Activated B cell treated with CpG ODN at 0.5 μM for 24 hours (primary cell): ENCODE results near the gene EIPR1. TPM values are rescaled to one million over a fixed set of nuclear protein-coding genes. Genes with fewer than 3 reads are reported as not detected.

Source experiments
- ATAC-seq: fragments of 200-7000 bp; cut with Tn5 transposase; one replicate; pipeline ENCODE4 v1.10.0; 2021; ENCODE audit warnings: low read depth, mild to moderate bottlenecking, moderate library complexity
- CTCF ChIA-PET: fragments of 350-600 bp; sonication (Branson Sonifier 250); formaldehyde crosslinking; loops from one replicate; lab custom pipeline; 2021; ENCODE audit warnings: antibody characterized with exemption; lab: Charles Lee
- POLR2A ChIA-PET: fragments of 350-600 bp; sonication (Branson Sonifier 250); formaldehyde crosslinking; loops from one replicate; lab custom pipeline; 2021; ENCODE audit warnings: antibody characterized with exemption; lab: Charles Lee
- DNase-seq: peaks from one replicate; pipeline ENCODE4 v3.0.0; 2022
- H3K27ac Mint-ChIP-seq: one replicate; pipeline ENCODE4 v1.8.0; 2020; ENCODE audit warnings: mixed read lengths
- H3K27me3 Mint-ChIP-seq: one replicate; pipeline ENCODE4 v1.8.0; 2021; ENCODE audit warnings: mixed read lengths
- H3K36me3 Mint-ChIP-seq: one replicate; pipeline ENCODE4 v1.8.0; 2021; ENCODE audit warnings: low read depth, mixed read lengths
- H3K4me1 Mint-ChIP-seq: one replicate; pipeline ENCODE4 v1.8.0; 2021; ENCODE audit warnings: mixed read lengths
- H3K4me3 Mint-ChIP-seq: one replicate; pipeline ENCODE4 v1.8.0; 2020; ENCODE audit warnings: mild to moderate bottlenecking, mixed read lengths
- H3K9me3 Mint-ChIP-seq: one replicate; pipeline ENCODE4 v1.8.0; 2020; ENCODE audit warnings: mixed read lengths
- CTCF ChIP-seq: fragments of 200-600 bp; IDR thresholded peaks from one replicate; pipeline ENCODE4 v1.8.0; 2022; ENCODE audit warnings: antibody characterized with exemption, mild to moderate bottlenecking
- intact Hi-C: fragments of 100-400 bp; cut with micrococcal nuclease; formaldehyde crosslinking; loops from one replicate; pipeline ENCODE4 v1.15.1; 2024
- total RNA-seq: library from RNA; stranded (reverse); gene quantifications from 2 replicates; pipeline ENCODE4 v1.2.3, GENCODE V29; 2022

EIPR1 gene
- total RNA-seq, 1 donor from 2014 or later = 36.3 TPM

GRCh38 chr2:3229221-3229620, 148.4 kb downstream of the EIPR1 start:
- ChIA-PET CTCF (no interaction called here), POLR2A (no interaction called here)
- H3K4me1 Mint-ChIP-seq = peaks cover 8% of the 10 kb centered on the region
- H3K27me3 Mint-ChIP-seq = no peaks in the 10 kb centered on the region
- H3K9me3 Mint-ChIP-seq = peaks cover 16% of the 10 kb centered on the region
- intact Hi-C loops = no loop called here
- no peak for ATAC-seq
- H3K4me3 Mint-ChIP-seq = no peak overlapping the region
- H3K27ac Mint-ChIP-seq = no peak overlapping the region
- no peak for DNase-seq
- no peak for TF ChIP-seq CTCF
- peaks cover 23% of the 10 kb centered on the region for H3K36me3 Mint-ChIP-seq

- POLR2A ChIA-PET = interaction anchor here (2.5 kb wide), 1 partner anchor 30 kb away, joined by 15 read pairs; no protein-coding TSS in a partner anchor
- Mint-ChIP-seq H3K4me1 (peaks cover 27% of the 10 kb centered on the region), H3K9me3 (peaks cover 17% of the 10 kb centered on the region), H3K27me3 (no peaks in the 10 kb centered on the region), H3K4me3 (no peak overlapping the region), H3K27ac (peak overlapping the region; percentile 90), H3K36me3 (peaks cover 8% of the 10 kb centered on the region)
- TF ChIP-seq CTCF = no peak
- intact Hi-C loops = no loop called here
- no peak for ATAC-seq
- CTCF ChIA-PET = no interaction called here
- DNase-seq = no peak
Observed at GRCh38 chr2:3224681-3225080, 152.9 kb downstream of the EIPR1 start.

GRCh38 chr2:3223080-3223923, 154.3 kb downstream of the EIPR1 start:
- H3K4me3 Mint-ChIP-seq = peak overlapping the region; percentile 52
- H3K27ac Mint-ChIP-seq = peak overlapping the region; percentile 90
- no peak for TF ChIP-seq CTCF
- ATAC-seq (peak; percentile 89), DNase-seq (no peak)
- intact Hi-C loops = loop anchor here (1.0 kb wide), 1 partner anchor 31 kb away; no protein-coding TSS in a partner anchor
- H3K36me3 Mint-ChIP-seq = peaks cover 8% of the 10 kb centered on the region
- no peaks in the 10 kb centered on the region for H3K27me3 Mint-ChIP-seq
- H3K4me1 Mint-ChIP-seq = peaks cover 27% of the 10 kb centered on the region
- ChIA-PET CTCF (interaction anchor here (1.0 kb wide), 1 partner anchor 22 kb away, joined by 3 read pairs; no protein-coding TSS in a partner anchor), POLR2A (interaction anchor here (0.9 to 2.5 kb wide), 4 partner anchors 19 to 335 kb away, joined by 3 to 15 read pairs (median 4); partner anchors contain the start of genes RNASEH1 and TRAPPC12)
- H3K9me3 Mint-ChIP-seq = peaks cover 13% of the 10 kb centered on the region

GRCh38 chr2:3222636-3223035, 155.0 kb downstream of the EIPR1 start:
- Mint-ChIP-seq H3K27ac (peak overlapping the region; percentile 90), H3K9me3 (peaks cover 13% of the 10 kb centered on the region), H3K4me3 (no peak overlapping the region), H3K27me3 (no peaks in the 10 kb centered on the region), H3K4me1 (peaks cover 27% of the 10 kb centered on the region), H3K36me3 (peaks cover 6% of the 10 kb centered on the region)
- ATAC-seq = peak; percentile 32
- no peak for DNase-seq
- TF ChIP-seq CTCF = no peak
- intact Hi-C loops = loop anchor here (1.0 kb wide), 1 partner anchor 32 kb away; no protein-coding TSS in a partner anchor
- POLR2A ChIA-PET = interaction anchor here (0.9 to 2.5 kb wide), 4 partner anchors 20 to 336 kb away, joined by 3 to 15 read pairs (median 4); partner anchors contain the start of genes RNASEH1 and TRAPPC12
- CTCF ChIA-PET = interaction anchor here (1.0 kb wide), 1 partner anchor 21 kb away, joined by 3 read pairs; no protein-coding TSS in a partner anchor

- peaks cover 21% of the 10 kb centered on the region for H3K4me1 Mint-ChIP-seq
- POLR2A ChIA-PET = no interaction called here
- intact Hi-C loops = no loop called here
- peaks cover 4% of the 10 kb centered on the region for H3K9me3 Mint-ChIP-seq
- peaks cover 4% of the 10 kb centered on the region for H3K36me3 Mint-ChIP-seq
- TF ChIP-seq CTCF = no peak
- DNase-seq (no peak), ATAC-seq (no peak)
- no peaks in the 10 kb centered on the region for H3K27me3 Mint-ChIP-seq
- CTCF ChIA-PET = no interaction called here
- no peak overlapping the region for H3K4me3 Mint-ChIP-seq
- H3K27ac Mint-ChIP-seq = no peak overlapping the region
Observed at GRCh38 chr2:3219536-3219935, 158.1 kb downstream of the EIPR1 start.
